Type B pancreatic cell (in vitro differentiated cells): ENCODE data around the gene PDGFB. TPM values are rescaled to one million over a fixed set of nuclear protein-coding genes. Genes with fewer than 3 reads are reported as not detected.

Source experiments
- DNase-seq: peaks from one replicate; pipeline ENCODE4 v3.0.0; 2021; ENCODE audit warnings: mixed read lengths; ENCODE audit not compliant: unreplicated experiment; ENCODE audit errors: extremely low spot score
- H3K27ac Mint-ChIP-seq: 2 replicates; pipeline ENCODE4 v1.8.0; 2021; ENCODE audit warnings: mild to moderate bottlenecking, mixed read lengths
- H3K27me3 Mint-ChIP-seq: 2 replicates; pipeline ENCODE4 v1.8.0; 2021; ENCODE audit warnings: mixed read lengths
- H3K36me3 Mint-ChIP-seq: 2 replicates; pipeline ENCODE4 v1.8.0; 2021; ENCODE audit warnings: mixed read lengths
- H3K4me1 Mint-ChIP-seq: one replicate; pipeline ENCODE4 v1.8.0; 2021; ENCODE audit warnings: mixed read lengths; ENCODE audit not compliant: unreplicated experiment
- H3K4me3 Mint-ChIP-seq: 2 replicates; pipeline ENCODE4 v1.8.0; 2021; ENCODE audit warnings: mild to moderate bottlenecking, mixed read lengths
- H3K9me3 Mint-ChIP-seq: 2 replicates; pipeline ENCODE4 v1.8.0; 2021; ENCODE audit warnings: mixed read lengths
- CTCF ChIP-seq: fragments of 200-600 bp; sonication (generic); conservative IDR thresholded peaks from 2 replicates; pipeline ENCODE4 v1.5.0; 2021; ENCODE audit warnings: antibody characterized with exemption, mild to moderate bottlenecking
- total RNA-seq: library from RNA; stranded (reverse); gene quantifications from 2 replicates; pipeline ENCODE4 v1.2.1, GENCODE V29; 2021; ENCODE audit warnings: low replicate concordance

The PDGFB gene
- total RNA-seq, 1 donor from 2014 or later = 2.9 TPM

DNA sequence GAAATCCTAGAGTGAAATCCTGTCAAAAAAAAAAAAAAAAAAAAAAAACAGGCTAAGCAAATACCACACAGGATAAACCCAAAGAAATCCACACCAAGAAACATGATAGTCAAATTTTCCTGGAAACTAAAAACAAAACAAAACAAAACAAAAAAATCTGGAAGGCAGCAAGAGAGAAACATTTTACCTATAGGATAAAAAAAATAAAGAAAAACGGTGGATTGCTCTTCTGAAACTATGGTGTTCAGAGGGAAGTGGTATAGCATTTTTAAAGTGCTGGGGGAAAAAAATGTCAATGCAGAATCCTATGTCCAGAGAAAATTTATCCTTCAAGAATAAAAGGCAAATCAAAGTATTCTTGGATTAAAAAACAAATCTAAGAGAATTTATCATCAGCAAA, 50.7 kb downstream of the PDGFB start:
- H3K4me1 Mint-ChIP-seq = no peaks in the 10 kb centered on the region
- H3K27ac Mint-ChIP-seq = no peak overlapping the region
- DNase-seq = no peak
- H3K9me3 Mint-ChIP-seq = no peaks in the 10 kb centered on the region
- no peaks in the 10 kb centered on the region for H3K36me3 Mint-ChIP-seq
- H3K27me3 Mint-ChIP-seq = no peaks in the 10 kb centered on the region
- no peak for TF ChIP-seq CTCF
- H3K4me3 Mint-ChIP-seq = no peak overlapping the region

GRCh38 chr22:39188809-39189208, 56.0 kb downstream of the PDGFB start:
- H3K4me1 Mint-ChIP-seq = peaks cover 4% of the 10 kb centered on the region
- no peak overlapping the region for H3K4me3 Mint-ChIP-seq
- H3K9me3 Mint-ChIP-seq = no peaks in the 10 kb centered on the region
- no peak overlapping the region for H3K27ac Mint-ChIP-seq
- H3K27me3 Mint-ChIP-seq = no peaks in the 10 kb centered on the region
- H3K36me3 Mint-ChIP-seq = no peaks in the 10 kb centered on the region
- no peak for TF ChIP-seq CTCF
- DNase-seq = no peak

- Mint-ChIP-seq H3K27me3 (no peaks in the 10 kb centered on the region), H3K9me3 (no peaks in the 10 kb centered on the region), H3K36me3 (no peaks in the 10 kb centered on the region), H3K27ac (no peak overlapping the region), H3K4me1 (peaks cover 4% of the 10 kb centered on the region), H3K4me3 (no peak overlapping the region)
- peak; percentile 16 for TF ChIP-seq CTCF
- no peak for DNase-seq
These were observed 59.2 kb downstream of the PDGFB start for GRCh38 chr22:39185601-39186012.

GRCh38 chr22:39184586-39185577, 59.9 kb downstream of the PDGFB start:
- no peak for TF ChIP-seq CTCF
- Mint-ChIP-seq H3K36me3 (no peaks in the 10 kb centered on the region), H3K27ac (no peak overlapping the region), H3K4me1 (peaks cover 4% of the 10 kb centered on the region), H3K9me3 (no peaks in the 10 kb centered on the region), H3K27me3 (no peaks in the 10 kb centered on the region), H3K4me3 (no peak overlapping the region)
- DNase-seq = no peak

GRCh38 chr22:39183991-39184585, 60.7 kb downstream of the PDGFB start:
- Mint-ChIP-seq H3K27ac (no peak overlapping the region), H3K27me3 (no peaks in the 10 kb centered on the region), H3K4me3 (no peak overlapping the region), H3K36me3 (no peaks in the 10 kb centered on the region), H3K4me1 (peaks cover 11% of the 10 kb centered on the region), H3K9me3 (no peaks in the 10 kb centered on the region)
- TF ChIP-seq CTCF = no peak
- DNase-seq = no peak
